Measurements from ENCODE around the gene KLHL24.

Gene KLHL24

GRCh38 chr3:183626877-183627594 is 8.4 kb upstream of the KLHL24 start:
- CTCF ChIA-PET, result interaction anchor here (0.6 to 0.7 kb wide), 2 partner anchors 527 to 842 kb away, joined by 3 to 4 read pairs; no protein-coding TSS in a partner anchor
- POLR2A ChIA-PET, result no interaction called here
- Histone ChIP-seq H3K9me3 (ENCODE audit: control insufficient read depth, insufficient read depth, low read depth, low read length) (no peaks in the 10 kb centered on the region), H3K27ac (ENCODE audit: extremely low read depth, low read depth, low read length) (no peak overlapping the region), H3K4me3 (ENCODE audit: low read depth, low read length) (no peak overlapping the region), H3K4me1 (ENCODE audit: control insufficient read depth, insufficient read depth, low read length) (no peaks in the 10 kb centered on the region), H3K36me3 (ENCODE audit: control insufficient read depth in 2 of 2, insufficient read depth in 1 of 2, low read length in 2 of 2) (no peaks in the 10 kb centered on the region)
- TF ChIP-seq SCRT1 (tag by site-specific recombination; IDR thresholded peaks at IDR 0.05; ENCODE audit: borderline replicate concordance) (no peak), ZNF777 (tag by site-specific recombination; IDR thresholded peaks at IDR 0.05; ENCODE audit: borderline replicate concordance) (no peak), KLF9 (tag by site-specific recombination; IDR thresholded peaks at IDR 0.05; ENCODE audit: low read depth) (no peak), ZNF654 (tag by site-specific recombination; IDR thresholded peaks at IDR 0.05; ENCODE audit: low read depth) (no peak), ZNF776 (tag by site-specific recombination; IDR thresholded peaks at IDR 0.05; ENCODE audit: borderline replicate concordance) (no peak), ZNF184 (tag by site-specific recombination; IDR thresholded peaks at IDR 0.05) (no peak), ZBTB1 (tag by site-specific recombination; IDR thresholded peaks at IDR 0.05) (no peak), ZNF473 (tag by site-specific recombination; IDR thresholded peaks at IDR 0.05) (no peak), ZNF544 (tag by site-specific recombination; IDR thresholded peaks at IDR 0.05) (no peak), ZNF202 (tag by site-specific recombination; IDR thresholded peaks at IDR 0.05; ENCODE audit: borderline replicate concordance) (no peak), ZNF449 (tag by site-specific recombination; IDR thresholded peaks at IDR 0.05) (no peak), ZSCAN30 (tag by site-specific recombination; IDR thresholded peaks at IDR 0.05) (no peak), ZNF791 (tag by site-specific recombination; IDR thresholded peaks at IDR 0.05) (no peak), ZNF701 (tag by site-specific recombination; IDR thresholded peaks at IDR 0.05) (no peak), ZFHX2 (tag by site-specific recombination; conservative IDR thresholded peaks at IDR 0.05) (no peak), ZNF146 (tag by site-specific recombination; IDR thresholded peaks at IDR 0.05) (no peak), ZNF677 (tag by site-specific recombination; IDR thresholded peaks at IDR 0.05) (no peak), ZNF157 (tag by site-specific recombination; IDR thresholded peaks at IDR 0.05) (no peak)

GRCh38 chr3:183629546-183630301 is 5.7 kb upstream of the KLHL24 start:
- ChIA-PET POLR2A (interaction anchor here (0.5 kb wide), 1 partner anchor 274 kb away, joined by 6 read pairs; no protein-coding TSS in a partner anchor), CTCF (interaction anchor here (0.6 kb wide), 1 partner anchor 161 kb away, joined by 3 read pairs; no protein-coding TSS in a partner anchor)
- Histone ChIP-seq H3K27ac (ENCODE audit: extremely low read depth, low read depth, low read length) (no peak overlapping the region), H3K36me3 (ENCODE audit: control insufficient read depth in 2 of 2, insufficient read depth in 1 of 2, low read length in 2 of 2) (no peaks in the 10 kb centered on the region), H3K4me3 (ENCODE audit: low read depth, low read length) (no peak overlapping the region), H3K9me3 (ENCODE audit: control insufficient read depth, insufficient read depth, low read depth, low read length) (no peaks in the 10 kb centered on the region), H3K4me1 (ENCODE audit: control insufficient read depth, insufficient read depth, low read length) (no peaks in the 10 kb centered on the region)
- TF ChIP-seq ZFP69B (tag by site-specific recombination; IDR thresholded peaks at IDR 0.05), result no peak
- no peak for TF ChIP-seq KLF10 (tag by site-specific recombination; IDR thresholded peaks at IDR 0.05)
- TF ChIP-seq ZNF624 (tag by site-specific recombination; IDR thresholded peaks at IDR 0.05), result no peak
- TF ChIP-seq OSR2 (tag by site-specific recombination; IDR thresholded peaks at IDR 0.05), result no peak
- no peak for TF ChIP-seq ZBTB20 (tag by site-specific recombination; IDR thresholded peaks at IDR 0.05)
- no peak for TF ChIP-seq ZBTB26 (tag by site-specific recombination; optimal IDR thresholded peaks at IDR 0.05)
- no peak for TF ChIP-seq SP2 (tag by site-specific recombination; IDR thresholded peaks at IDR 0.05)
- TF ChIP-seq, protein P1, sequence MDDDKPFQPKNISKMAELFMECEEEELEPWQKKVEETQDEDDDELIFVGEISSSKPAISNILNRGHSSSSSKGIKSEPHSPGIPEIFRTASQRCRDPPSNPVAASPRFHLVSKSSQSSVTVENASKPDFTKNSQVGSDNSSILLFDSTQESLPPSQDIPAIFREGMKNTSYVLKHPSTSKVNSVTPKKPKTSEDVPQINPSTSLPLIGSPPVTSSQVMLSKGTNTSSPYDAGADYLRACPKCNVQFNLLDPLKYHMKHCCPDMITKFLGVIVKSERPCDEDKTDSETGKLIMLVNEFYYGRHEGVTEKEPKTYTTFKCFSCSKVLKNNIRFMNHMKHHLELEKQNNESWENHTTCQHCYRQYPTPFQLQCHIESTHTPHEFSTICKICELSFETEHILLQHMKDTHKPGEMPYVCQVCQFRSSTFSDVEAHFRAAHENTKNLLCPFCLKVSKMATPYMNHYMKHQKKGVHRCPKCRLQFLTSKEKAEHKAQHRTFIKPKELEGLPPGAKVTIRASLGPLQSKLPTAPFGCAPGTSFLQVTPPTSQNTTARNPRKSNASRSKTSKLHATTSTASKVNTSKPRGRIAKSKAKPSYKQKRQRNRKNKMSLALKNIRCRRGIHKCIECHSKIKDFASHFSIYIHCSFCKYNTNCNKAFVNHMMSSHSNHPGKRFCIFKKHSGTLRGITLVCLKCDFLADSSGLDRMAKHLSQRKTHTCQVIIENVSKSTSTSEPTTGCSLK (tag by site-specific recombination; IDR thresholded peaks at IDR 0.05), result no peak
- TF ChIP-seq ZNF677 (tag by site-specific recombination; IDR thresholded peaks at IDR 0.05), result no peak

All from HEK293 (cell line).